ENCODE measurements around the gene RANBP3L.

The RANBP3L gene

GRCh38 chr5:36217567-36217966 lies 84.1 kb downstream of the RANBP3L start:
- H3K27me3 ChIP-seq (ENCODE audit: insufficient read depth, low read length, poor library complexity), result no peaks in the 10 kb centered on the region
- H3K18ac ChIP-seq (ENCODE audit: low read length), result no peak overlapping the region
- no CpG with 5 or more reads among the region's 1 CpG for WGBS (ENCODE audit: extremely low coverage, insufficient coverage, low lambda C conversion rate)
- H3K23ac ChIP-seq (ENCODE audit: low read length), result no peak overlapping the region
- no peak overlapping the region for H4K5ac ChIP-seq (ENCODE audit: low read length)
- H2AK5ac ChIP-seq (ENCODE audit: low read length), result no peak overlapping the region
- no peak overlapping the region for H3K9ac ChIP-seq (ENCODE audit: low read length)
- no peak overlapping the region for H2BK120ac ChIP-seq (ENCODE audit: low read depth, low read length)
- no peak overlapping the region for H3K27ac ChIP-seq (ENCODE audit: low read depth, low read length)
- H3K4me1 ChIP-seq (ENCODE audit: control insufficient read depth, low read depth, low read length), result no peaks in the 10 kb centered on the region
- no peak overlapping the region for H3K4me2 ChIP-seq (ENCODE audit: low read length)
- no peak overlapping the region for H3K56ac ChIP-seq (ENCODE audit: low read length)
- H3K4me3 ChIP-seq (ENCODE audit: low read length), result no peak overlapping the region
- no peaks in the 10 kb centered on the region for H3K79me2 ChIP-seq (ENCODE audit: control insufficient read depth, insufficient read depth, low read length)
- no peak overlapping the region for H3K4ac ChIP-seq (ENCODE audit: low read depth, low read length)
- no peaks in the 10 kb centered on the region for H3K79me1 ChIP-seq (ENCODE audit: low read length)
- H2BK15ac ChIP-seq (replicated peaks; ENCODE audit: low read depth), result no peak overlapping the region
- H2BK5ac ChIP-seq (ENCODE audit: low read length), result no peak overlapping the region
- DNase-seq, result no peak
- H4K8ac ChIP-seq (ENCODE audit: low read depth, low read length), result no peak overlapping the region
- H3K36me3 ChIP-seq (ENCODE audit: control insufficient read depth, insufficient read depth, low read length), result no peaks in the 10 kb centered on the region

GRCh38 chr5:36215910-36216309 lies 85.8 kb downstream of the RANBP3L start:
- no peak overlapping the region for H3K23ac ChIP-seq (ENCODE audit: low read length)
- H3K18ac ChIP-seq (ENCODE audit: low read length), result no peak overlapping the region
- no CpG with 5 or more reads among the region's 2 CpGs for WGBS (ENCODE audit: extremely low coverage, insufficient coverage, low lambda C conversion rate)
- H4K8ac ChIP-seq (ENCODE audit: low read depth, low read length), result no peak overlapping the region
- H3K56ac ChIP-seq (ENCODE audit: low read length), result no peak overlapping the region
- no peaks in the 10 kb centered on the region for H3K79me2 ChIP-seq (ENCODE audit: control insufficient read depth, insufficient read depth, low read length)
- H4K5ac ChIP-seq (ENCODE audit: low read length), result no peak overlapping the region
- no peaks in the 10 kb centered on the region for H3K36me3 ChIP-seq (ENCODE audit: control insufficient read depth, insufficient read depth, low read length)
- no peak overlapping the region for H2BK120ac ChIP-seq (ENCODE audit: low read depth, low read length)
- H2AK5ac ChIP-seq (ENCODE audit: low read length), result no peak overlapping the region
- H3K27ac ChIP-seq (ENCODE audit: low read depth, low read length), result no peak overlapping the region
- H3K27me3 ChIP-seq (ENCODE audit: insufficient read depth, low read length, poor library complexity), result no peaks in the 10 kb centered on the region
- H3K4ac ChIP-seq (ENCODE audit: low read depth, low read length), result no peak overlapping the region
- no peak for DNase-seq
- H3K4me2 ChIP-seq (ENCODE audit: low read length), result no peak overlapping the region
- no peak overlapping the region for H3K9ac ChIP-seq (ENCODE audit: low read length)
- no peak overlapping the region for H3K4me3 ChIP-seq (ENCODE audit: low read length)
- no peak overlapping the region for H2BK5ac ChIP-seq (ENCODE audit: low read length)
- no peaks in the 10 kb centered on the region for H3K79me1 ChIP-seq (ENCODE audit: low read length)
- no peak overlapping the region for H2BK15ac ChIP-seq (replicated peaks; ENCODE audit: low read depth)
- no peaks in the 10 kb centered on the region for H3K4me1 ChIP-seq (ENCODE audit: control insufficient read depth, low read depth, low read length)

GRCh38 chr5:36214436-36214835 lies 87.3 kb downstream of the RANBP3L start:
- Histone ChIP-seq H3K79me1 (ENCODE audit: low read length) (no peaks in the 10 kb centered on the region), H3K4me2 (ENCODE audit: low read length) (no peak overlapping the region), H2BK15ac (replicated peaks; ENCODE audit: low read depth) (no peak overlapping the region), H3K36me3 (ENCODE audit: control insufficient read depth, insufficient read depth, low read length) (no peaks in the 10 kb centered on the region), H3K79me2 (ENCODE audit: control insufficient read depth, insufficient read depth, low read length) (no peaks in the 10 kb centered on the region), H2BK120ac (ENCODE audit: low read depth, low read length) (no peak overlapping the region), H3K4ac (ENCODE audit: low read depth, low read length) (no peak overlapping the region), H3K18ac (ENCODE audit: low read length) (no peak overlapping the region), H4K8ac (ENCODE audit: low read depth, low read length) (no peak overlapping the region), H3K56ac (ENCODE audit: low read length) (no peak overlapping the region), H3K27me3 (ENCODE audit: insufficient read depth, low read length, poor library complexity) (no peaks in the 10 kb centered on the region), H3K4me3 (ENCODE audit: low read length) (no peak overlapping the region), H4K5ac (ENCODE audit: low read length) (no peak overlapping the region), H3K9ac (ENCODE audit: low read length) (no peak overlapping the region), H3K23ac (ENCODE audit: low read length) (no peak overlapping the region), H3K4me1 (ENCODE audit: control insufficient read depth, low read depth, low read length) (no peaks in the 10 kb centered on the region), H2BK5ac (ENCODE audit: low read length) (no peak overlapping the region), H2AK5ac (ENCODE audit: low read length) (no peak overlapping the region), H3K27ac (ENCODE audit: low read depth, low read length) (no peak overlapping the region)
- WGBS (ENCODE audit: extremely low coverage, insufficient coverage, low lambda C conversion rate), result no CpG with 5 or more reads among the region's 3 CpGs
- no peak for DNase-seq

- H3K79me1 ChIP-seq (ENCODE audit: low read length), result no peaks in the 10 kb centered on the region
- no peak overlapping the region for H2BK15ac ChIP-seq (replicated peaks; ENCODE audit: low read depth)
- no peaks in the 10 kb centered on the region for H3K36me3 ChIP-seq (ENCODE audit: control insufficient read depth, insufficient read depth, low read length)
- H3K27ac ChIP-seq (ENCODE audit: low read depth, low read length), result no peak overlapping the region
- no peak overlapping the region for H2BK120ac ChIP-seq (ENCODE audit: low read depth, low read length)
- no peak overlapping the region for H3K56ac ChIP-seq (ENCODE audit: low read length)
- H3K4me3 ChIP-seq (ENCODE audit: low read length), result no peak overlapping the region
- H3K4ac ChIP-seq (ENCODE audit: low read depth, low read length), result no peak overlapping the region
- no peak for DNase-seq
- no peaks in the 10 kb centered on the region for H3K79me2 ChIP-seq (ENCODE audit: control insufficient read depth, insufficient read depth, low read length)
- 100% methylated on average over 1 of the region's 3 CpGs for WGBS (ENCODE audit: extremely low coverage, insufficient coverage, low lambda C conversion rate)
- no peak overlapping the region for H4K5ac ChIP-seq (ENCODE audit: low read length)
- no peaks in the 10 kb centered on the region for H3K27me3 ChIP-seq (ENCODE audit: insufficient read depth, low read length, poor library complexity)
- no peak overlapping the region for H3K18ac ChIP-seq (ENCODE audit: low read length)
- H2AK5ac ChIP-seq (ENCODE audit: low read length), result no peak overlapping the region
- H3K4me1 ChIP-seq (ENCODE audit: control insufficient read depth, low read depth, low read length), result no peaks in the 10 kb centered on the region
- H3K23ac ChIP-seq (ENCODE audit: low read length), result no peak overlapping the region
- no peak overlapping the region for H4K8ac ChIP-seq (ENCODE audit: low read depth, low read length)
- H3K9ac ChIP-seq (ENCODE audit: low read length), result no peak overlapping the region
- no peak overlapping the region for H2BK5ac ChIP-seq (ENCODE audit: low read length)
- no peak overlapping the region for H3K4me2 ChIP-seq (ENCODE audit: low read length)
These were observed 92.0 kb downstream of the RANBP3L start for GRCh38 chr5:36209664-36210063.

- Histone ChIP-seq H3K23ac (ENCODE audit: low read length) (no peak overlapping the region), H2AK5ac (ENCODE audit: low read length) (no peak overlapping the region), H2BK5ac (ENCODE audit: low read length) (no peak overlapping the region), H3K79me1 (ENCODE audit: low read length) (no peaks in the 10 kb centered on the region), H3K56ac (ENCODE audit: low read length) (no peak overlapping the region), H4K5ac (ENCODE audit: low read length) (no peak overlapping the region), H3K79me2 (ENCODE audit: control insufficient read depth, insufficient read depth, low read length) (no peaks in the 10 kb centered on the region), H3K9ac (ENCODE audit: low read length) (no peak overlapping the region), H3K18ac (ENCODE audit: low read length) (no peak overlapping the region), H4K8ac (ENCODE audit: low read depth, low read length) (no peak overlapping the region), H3K27me3 (ENCODE audit: insufficient read depth, low read length, poor library complexity) (no peaks in the 10 kb centered on the region), H3K4me1 (ENCODE audit: control insufficient read depth, low read depth, low read length) (no peaks in the 10 kb centered on the region), H2BK120ac (ENCODE audit: low read depth, low read length) (no peak overlapping the region), H3K4me3 (ENCODE audit: low read length) (no peak overlapping the region), H3K27ac (ENCODE audit: low read depth, low read length) (no peak overlapping the region), H3K36me3 (ENCODE audit: control insufficient read depth, insufficient read depth, low read length) (no peaks in the 10 kb centered on the region), H2BK15ac (replicated peaks; ENCODE audit: low read depth) (no peak overlapping the region), H3K4me2 (ENCODE audit: low read length) (no peak overlapping the region), H3K4ac (ENCODE audit: low read depth, low read length) (no peak overlapping the region)
- no CpG with 5 or more reads among the region's 2 CpGs for WGBS (ENCODE audit: extremely low coverage, insufficient coverage, low lambda C conversion rate)
- DNase-seq, result no peak
These were observed 92.9 kb downstream of the RANBP3L start for GRCh38 chr5:36208786-36209185.

GRCh38 chr5:36206913-36207312 lies 94.8 kb downstream of the RANBP3L start:
- Histone ChIP-seq H3K79me2 (ENCODE audit: control insufficient read depth, insufficient read depth, low read length) (no peaks in the 10 kb centered on the region), H4K8ac (ENCODE audit: low read depth, low read length) (no peak overlapping the region), H2AK5ac (ENCODE audit: low read length) (no peak overlapping the region), H3K23ac (ENCODE audit: low read length) (no peak overlapping the region), H3K4me1 (ENCODE audit: control insufficient read depth, low read depth, low read length) (no peaks in the 10 kb centered on the region), H3K9ac (ENCODE audit: low read length) (no peak overlapping the region), H4K5ac (ENCODE audit: low read length) (no peak overlapping the region), H3K4me2 (ENCODE audit: low read length) (no peak overlapping the region), H3K18ac (ENCODE audit: low read length) (no peak overlapping the region), H2BK120ac (ENCODE audit: low read depth, low read length) (no peak overlapping the region), H3K4me3 (ENCODE audit: low read length) (no peak overlapping the region), H2BK15ac (replicated peaks; ENCODE audit: low read depth) (no peak overlapping the region), H3K27ac (ENCODE audit: low read depth, low read length) (no peak overlapping the region), H2BK5ac (ENCODE audit: low read length) (no peak overlapping the region), H3K36me3 (ENCODE audit: control insufficient read depth, insufficient read depth, low read length) (no peaks in the 10 kb centered on the region), H3K79me1 (ENCODE audit: low read length) (no peaks in the 10 kb centered on the region), H3K4ac (ENCODE audit: low read depth, low read length) (no peak overlapping the region), H3K27me3 (ENCODE audit: insufficient read depth, low read length, poor library complexity) (no peaks in the 10 kb centered on the region), H3K56ac (ENCODE audit: low read length) (no peak overlapping the region)
- no peak for DNase-seq
